ENCODE measurements around the gene SAMD9. TPM values are rescaled to one million over a fixed set of nuclear protein-coding genes. Genes with fewer than 3 reads are reported as not detected.
A peak's percentile ranks its signal among the peaks of the same experiment; 100 is the strongest.

SAMD9 gene
- total RNA-seq (2.6 and 4.4 TPM in 2 replicates), polyA plus RNA-seq (0.54 and 1.1 TPM in 2 replicates)

- Histone ChIP-seq H3K27ac (no peak within 1 kb of the TSS), H3K36me3 (replicated peaks; ENCODE audit: insufficient read depth, low read depth) (no peaks in the 10 kb centered on the region), H3K27me3 (no peaks in the 10 kb centered on the region), H3K4me3 (peak within 1 kb of the TSS; percentile 14), H3K79me2 (no peaks in the 10 kb centered on the region), H2AFZ (peak within 1 kb of the TSS; percentile 67), H3K4me2 (peak within 1 kb of the TSS; percentile 60), H3K4me1 (ENCODE audit: insufficient read depth) (no peaks in the 10 kb centered on the region), H3K9me3 (ENCODE audit: low read depth) (no peaks in the 10 kb centered on the region), H4K20me1 (ENCODE audit: insufficient read depth, poor library complexity, severe bottlenecking) (no peaks in the 10 kb centered on the region), H3K9me2 (replicated peaks; ENCODE audit: insufficient read depth) (no peaks in the 10 kb centered on the region)
- WGBS (ENCODE audit: low lambda C conversion rate, missing lambda C conversion rate) = 61% methylated on average over 4 of the region's 4 CpGs
- TF ChIP-seq, protein P1, sequence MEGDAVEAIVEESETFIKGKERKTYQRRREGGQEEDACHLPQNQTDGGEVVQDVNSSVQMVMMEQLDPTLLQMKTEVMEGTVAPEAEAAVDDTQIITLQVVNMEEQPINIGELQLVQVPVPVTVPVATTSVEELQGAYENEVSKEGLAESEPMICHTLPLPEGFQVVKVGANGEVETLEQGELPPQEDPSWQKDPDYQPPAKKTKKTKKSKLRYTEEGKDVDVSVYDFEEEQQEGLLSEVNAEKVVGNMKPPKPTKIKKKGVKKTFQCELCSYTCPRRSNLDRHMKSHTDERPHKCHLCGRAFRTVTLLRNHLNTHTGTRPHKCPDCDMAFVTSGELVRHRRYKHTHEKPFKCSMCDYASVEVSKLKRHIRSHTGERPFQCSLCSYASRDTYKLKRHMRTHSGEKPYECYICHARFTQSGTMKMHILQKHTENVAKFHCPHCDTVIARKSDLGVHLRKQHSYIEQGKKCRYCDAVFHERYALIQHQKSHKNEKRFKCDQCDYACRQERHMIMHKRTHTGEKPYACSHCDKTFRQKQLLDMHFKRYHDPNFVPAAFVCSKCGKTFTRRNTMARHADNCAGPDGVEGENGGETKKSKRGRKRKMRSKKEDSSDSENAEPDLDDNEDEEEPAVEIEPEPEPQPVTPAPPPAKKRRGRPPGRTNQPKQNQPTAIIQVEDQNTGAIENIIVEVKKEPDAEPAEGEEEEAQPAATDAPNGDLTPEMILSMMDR (IDR thresholded peaks at IDR 0.05; ENCODE audit: poor library complexity) = no peak
- TF ChIP-seq EZH2phosphoT487 (IDR thresholded peaks at IDR 0.05; ENCODE audit: low read depth, severe bottlenecking, unreplicated experiment) (no peak), EZH2 (IDR thresholded peaks at IDR 0.05; ENCODE audit: borderline replicate concordance) (no peak)
- DNase-seq (ENCODE audit: low spot score) = peak; percentile 48
Observed at GRCh38 chr7:93117852-93118530, at the start of gene SAMD9. TSS of gene SAMD9 (minus strand) at chr7:93117979. CDS start at chr7:93106097, 11,882 bp downstream.

- no peak for DNase-seq (ENCODE audit: low spot score)
- TF ChIP-seq EZH2phosphoT487 (IDR thresholded peaks at IDR 0.05; ENCODE audit: low read depth, severe bottlenecking, unreplicated experiment) (no peak), EZH2 (IDR thresholded peaks at IDR 0.05; ENCODE audit: borderline replicate concordance) (no peak)
- TF ChIP-seq, protein P1 (IDR thresholded peaks at IDR 0.05; ENCODE audit: poor library complexity) = no peak
- no peaks in the 10 kb centered on the region for H3K9me2 ChIP-seq (replicated peaks; ENCODE audit: insufficient read depth)
- H3K4me2 ChIP-seq = no peak overlapping the region
- H3K4me1 ChIP-seq (ENCODE audit: insufficient read depth) = no peaks in the 10 kb centered on the region
- H3K79me2 ChIP-seq = no peaks in the 10 kb centered on the region
- H3K27me3 ChIP-seq = no peaks in the 10 kb centered on the region
- no peaks in the 10 kb centered on the region for H4K20me1 ChIP-seq (ENCODE audit: insufficient read depth, poor library complexity, severe bottlenecking)
- no peak overlapping the region for H2AFZ ChIP-seq
- H3K4me3 ChIP-seq = no peak overlapping the region
- WGBS (ENCODE audit: low lambda C conversion rate, missing lambda C conversion rate) = 70% methylated on average over 1 of the region's 1 CpG
- no peak overlapping the region for H3K27ac ChIP-seq
- no peaks in the 10 kb centered on the region for H3K9me3 ChIP-seq (ENCODE audit: low read depth)
- H3K36me3 ChIP-seq (replicated peaks; ENCODE audit: insufficient read depth, low read depth) = no peaks in the 10 kb centered on the region
Observed at GRCh38 chr7:93165447-93165846, 47.7 kb upstream of the SAMD9 start.

GRCh38 chr7:93164766-93165165, 47.0 kb upstream of the SAMD9 start:
- no peaks in the 10 kb centered on the region for H3K4me1 ChIP-seq (ENCODE audit: insufficient read depth)
- no peak overlapping the region for H3K4me3 ChIP-seq
- no peaks in the 10 kb centered on the region for H3K27me3 ChIP-seq
- H3K79me2 ChIP-seq = no peaks in the 10 kb centered on the region
- H4K20me1 ChIP-seq (ENCODE audit: insufficient read depth, poor library complexity, severe bottlenecking) = no peaks in the 10 kb centered on the region
- 94% methylated on average over 2 of the region's 2 CpGs for WGBS (ENCODE audit: low lambda C conversion rate, missing lambda C conversion rate)
- H3K36me3 ChIP-seq (replicated peaks; ENCODE audit: insufficient read depth, low read depth) = no peaks in the 10 kb centered on the region
- TF ChIP-seq, protein P1 (IDR thresholded peaks at IDR 0.05; ENCODE audit: poor library complexity) = no peak
- TF ChIP-seq EZH2 (IDR thresholded peaks at IDR 0.05; ENCODE audit: borderline replicate concordance) (no peak), EZH2phosphoT487 (IDR thresholded peaks at IDR 0.05; ENCODE audit: low read depth, severe bottlenecking, unreplicated experiment) (no peak)
- DNase-seq (ENCODE audit: low spot score) = no peak
- H3K4me2 ChIP-seq = no peak overlapping the region
- H3K27ac ChIP-seq = no peak overlapping the region
- H3K9me3 ChIP-seq (ENCODE audit: low read depth) = no peaks in the 10 kb centered on the region
- no peak overlapping the region for H2AFZ ChIP-seq
- no peaks in the 10 kb centered on the region for H3K9me2 ChIP-seq (replicated peaks; ENCODE audit: insufficient read depth)

Measured in hepatocyte (in vitro differentiated cells).